ENCODE results near the gene NMRK1.

The NMRK1 gene

DNA sequence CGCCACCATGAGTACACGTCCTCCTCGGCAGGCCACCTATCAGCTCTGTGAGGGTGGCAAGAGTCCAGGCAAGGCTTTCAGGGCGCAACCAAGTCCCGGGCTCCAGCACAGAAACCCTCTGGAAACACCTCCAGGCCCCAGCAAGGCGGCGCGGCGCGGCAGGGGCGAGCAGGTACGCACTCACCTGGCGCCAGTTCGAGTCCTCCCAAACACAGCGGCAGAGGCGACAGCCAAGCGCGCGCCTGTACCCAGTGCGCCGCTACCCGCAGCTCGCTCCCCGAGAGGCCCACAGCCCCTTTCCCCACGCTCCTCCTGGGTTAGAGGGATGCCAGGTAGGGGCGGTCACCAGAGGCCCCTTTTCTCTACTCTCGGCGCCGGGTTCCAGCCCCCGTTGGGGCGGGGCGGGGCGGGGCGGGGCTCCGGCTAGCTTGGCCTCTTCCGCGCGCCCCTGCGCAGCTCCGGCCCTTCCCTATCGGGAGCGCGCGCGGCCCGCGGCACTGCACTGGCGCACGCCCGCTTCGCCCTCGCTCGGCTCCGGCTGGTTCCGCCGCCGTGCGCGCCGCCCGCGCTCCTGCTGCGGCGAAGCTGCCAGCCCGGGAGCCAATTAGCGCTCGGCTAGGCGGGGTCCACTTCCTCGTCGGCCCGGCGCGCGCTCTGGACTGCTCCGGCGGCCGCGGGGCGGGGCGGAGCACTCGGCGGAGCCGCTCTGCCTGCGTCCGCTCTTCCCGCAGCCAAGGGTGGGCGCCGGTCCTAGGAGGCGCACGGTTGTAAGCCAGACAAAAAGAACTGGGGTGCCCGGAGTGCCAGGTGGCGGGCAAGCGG lies at the start of gene NMRK1, which contains the start of gene OSTF1:
NMRK1 (minus strand) TSS at position 332 of the 822 bp plus-strand sequence. CDS start 5,040 bp downstream, outside the sequence.
OSTF1 (plus strand) TSS at position 691 of the 822 bp plus-strand sequence. CDS start 179 bp downstream, outside the sequence.
- DNase-seq (ENCODE audit: low read depth), result peak; percentile 88
- no peak for TF ChIP-seq CTCF (conservative IDR thresholded peaks at IDR 0.05; ENCODE audit: low read depth, low read length)
- H3K4me3 ChIP-seq (ENCODE audit: low read length), result peak within 1 kb of the TSS; percentile 87

DNA sequence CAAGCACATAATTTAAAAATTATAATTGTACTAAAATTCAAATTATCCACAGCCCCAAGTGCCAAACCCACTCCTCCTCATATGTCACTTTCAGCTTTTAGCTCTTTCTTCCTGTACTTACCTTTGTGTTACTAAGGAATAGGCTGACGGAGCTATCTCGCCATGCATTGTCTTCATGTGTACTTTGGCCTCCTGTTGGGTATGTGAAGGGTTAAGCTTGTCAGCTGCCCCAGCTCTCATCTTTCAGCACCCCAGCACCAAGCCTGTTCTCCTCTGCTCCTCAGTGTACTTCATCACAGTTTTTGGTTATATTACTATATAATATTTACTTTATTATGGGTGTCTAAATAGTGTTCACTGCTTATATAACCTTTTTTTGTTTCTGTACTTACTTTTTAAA lies 46.5 kb upstream of the NMRK1 start:
- no peak for TF ChIP-seq CTCF (conservative IDR thresholded peaks at IDR 0.05; ENCODE audit: low read depth, low read length)
- H3K4me3 ChIP-seq (ENCODE audit: low read length), result no peak overlapping the region
- DNase-seq (ENCODE audit: low read depth), result no peak

DNA sequence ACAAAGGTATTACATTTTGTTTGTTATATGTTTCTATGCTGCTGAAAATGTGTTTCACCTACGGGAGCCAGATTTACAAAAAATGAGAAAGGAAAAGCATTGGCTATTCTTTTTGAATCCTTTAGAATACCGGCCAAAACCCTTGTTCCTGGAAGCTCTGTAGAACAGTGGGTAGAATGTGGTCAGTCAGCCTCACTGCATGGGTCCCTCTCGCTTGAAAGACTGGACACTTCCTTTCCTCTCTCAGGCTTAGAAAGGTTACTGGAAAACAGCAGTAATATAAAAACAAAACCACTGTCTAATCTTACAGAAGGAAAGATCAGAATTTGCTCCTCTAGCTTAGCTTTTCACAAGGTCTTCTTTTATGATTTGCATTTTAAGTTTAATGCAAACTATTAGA lies 45.4 kb upstream of the NMRK1 start:
- no peak for DNase-seq (ENCODE audit: low read depth)
- TF ChIP-seq CTCF (conservative IDR thresholded peaks at IDR 0.05; ENCODE audit: low read depth, low read length), result no peak
- H3K4me3 ChIP-seq (ENCODE audit: low read length), result no peak overlapping the region

GRCh38 chr9:75132244-75132643 lies 44.3 kb upstream of the NMRK1 start:
- DNase-seq (ENCODE audit: low read depth), result no peak
- no peak for TF ChIP-seq CTCF (conservative IDR thresholded peaks at IDR 0.05; ENCODE audit: low read depth, low read length)
- H3K4me3 ChIP-seq (ENCODE audit: low read length), result no peak overlapping the region

- H3K4me3 ChIP-seq (ENCODE audit: low read length), result no peak overlapping the region
- TF ChIP-seq CTCF (conservative IDR thresholded peaks at IDR 0.05; ENCODE audit: low read depth, low read length), result no peak
- no peak for DNase-seq (ENCODE audit: low read depth)
Observed at GRCh38 chr9:75131700-75132099, 43.7 kb upstream of the NMRK1 start.

DNA sequence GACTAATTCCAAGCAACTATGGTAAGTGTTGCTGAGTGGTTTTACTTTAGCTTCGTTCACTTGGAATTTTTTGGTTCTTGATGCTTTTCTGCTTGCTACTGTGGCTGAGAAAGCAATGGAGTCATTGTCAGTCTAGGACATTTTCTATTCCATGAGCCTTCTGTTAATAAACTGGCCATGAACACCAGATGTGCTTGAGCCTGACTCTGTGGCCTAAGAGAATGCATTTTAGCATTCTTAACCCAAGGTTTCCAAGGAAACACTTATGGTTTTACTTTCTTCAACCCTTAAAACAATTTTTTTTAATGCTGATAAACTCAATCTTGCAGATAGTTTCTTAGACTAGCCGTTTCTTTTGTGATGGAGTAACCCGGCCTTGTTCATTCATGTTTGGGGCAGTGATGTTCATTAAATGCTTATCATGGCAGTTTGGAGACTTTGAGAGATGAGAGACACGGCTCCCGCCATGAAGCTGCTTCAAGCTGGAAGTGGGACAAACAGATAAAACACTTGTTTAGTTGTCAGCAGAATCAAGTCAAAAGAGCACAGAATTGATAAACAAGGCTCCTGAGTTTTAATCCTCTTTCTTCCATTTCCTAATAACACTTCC lies 42.8 kb upstream of the NMRK1 start:
- H3K4me3 ChIP-seq (ENCODE audit: low read length), result no peak overlapping the region
- no peak for DNase-seq (ENCODE audit: low read depth)
- TF ChIP-seq CTCF (conservative IDR thresholded peaks at IDR 0.05; ENCODE audit: low read depth, low read length), result no peak
